ENCODE measurements around the gene ADRA1B. TPM values are rescaled to one million over a fixed set of nuclear protein-coding genes. Genes with fewer than 3 reads are reported as not detected.

The ADRA1B gene
- total and polyA plus RNA-seq, 2 donors (not counting 3 experiments of a cell fraction or from before 2014, with no cell fraction given), result 0.77 TPM; not detected in 1

- Histone ChIP-seq H4K20me1 (replicated peaks; ENCODE audit: control insufficient read depth, extremely low read depth, insufficient read depth, low read length) (no peaks in the 10 kb centered on the region), H3K36me3 (ENCODE audit: control insufficient read depth in 2 of 2, extremely low read depth in 1 of 2, insufficient read depth in 2 of 2, low read length in 2 of 2) (no peaks in the 10 kb centered on the region), H3K9me1 (replicated peaks; ENCODE audit: control insufficient read depth, extremely low read depth, insufficient read depth, low read length) (no peaks in the 10 kb centered on the region), H3K4me3 (replicated peaks in 1 of 3; ENCODE audit: insufficient read depth in 1 of 3, low read depth in 1 of 3, low read length in 3 of 3) (no peak overlapping the region), H3K4me1 (ENCODE audit: control insufficient read depth, extremely low read depth, insufficient read depth, low read length) (peaks cover 4% of the 10 kb centered on the region), H2AFZ (ENCODE audit: low read depth, low read length) (no peak overlapping the region), H3K9me3 (replicated peaks; ENCODE audit: control insufficient read depth, insufficient read depth, low read length) (no peaks in the 10 kb centered on the region), H3K27me3 (ENCODE audit: control insufficient read depth in 2 of 2, insufficient read depth in 2 of 2, low read length in 2 of 2) (peaks cover 0 to 1% of the 10 kb centered on the region in 2 experiments), H3K9ac (replicated peaks; ENCODE audit: extremely low read depth, insufficient read depth, low read length) (no peak overlapping the region), H3K27ac (ENCODE audit: insufficient read depth, low read depth, low read length) (no peak overlapping the region), H3K79me2 (ENCODE audit: control insufficient read depth, insufficient read depth, low read length) (no peaks in the 10 kb centered on the region), H3K4me2 (ENCODE audit: insufficient read depth, low read length) (no peak overlapping the region)
- ChIA-PET CTCF (interaction anchor here (1.0 kb wide), 1 partner anchor 791 kb away, joined by 3 read pairs; no protein-coding TSS in a partner anchor), POLR2A (no interaction called here)
- TF ChIP-seq FOS (IDR thresholded peaks at IDR 0.05; ENCODE audit: borderline replicate concordance, insufficient read depth, low read length) (no peak), MYC (IDR thresholded peaks at IDR 0.05; ENCODE audit: low read depth, low read length) (no peak), POLR2AphosphoS5 (IDR thresholded peaks at IDR 0.05; ENCODE audit: insufficient read depth, low read depth, low read length) (no peak), EZH2 (IDR thresholded peaks at IDR 0.05; ENCODE audit: borderline replicate concordance, low read depth, low read length, severe bottlenecking) (no peak), JUN (IDR thresholded peaks at IDR 0.05; ENCODE audit: borderline replicate concordance, insufficient read depth, insufficient read length, low read depth) (no peak), CTCF (IDR thresholded peaks at IDR 0.05; ENCODE audit: extremely low read depth in 1 of 2, insufficient read depth in 1 of 2, low read depth in 1 of 2, low read length in 2 of 2) (no peak), GATA2 (IDR thresholded peaks at IDR 0.05; ENCODE audit: insufficient read depth, insufficient read length, low read depth, low read length) (no peak), POLR2A (IDR thresholded peaks at IDR 0.05; ENCODE audit: low read depth, low read length) (no peak), MAX (IDR thresholded peaks at IDR 0.05; ENCODE audit: insufficient read depth, insufficient read length) (no peak)
- intact Hi-C loops (cut with micrococcal nuclease), result no loop called here
- dilution Hi-C loops (cut with MboI; ENCODE audit: extremely low pct_ligation_motif_present, low sequenced_read_pairs), result no loop called here
- no peak for FAIRE-seq
- BruUV-seq (replicated peaks), result no TSS peak
- no peak for DNase-seq (ENCODE audit: low read depth, low spot score)
These were observed 31.6 kb downstream of the ADRA1B start for GRCh38 chr5:159947708-159948358.
